ENCODE results near the gene EBF3. TPM values are rescaled to one million over a fixed set of nuclear protein-coding genes. Genes with fewer than 3 reads are reported as not detected.

EBF3 gene
- total RNA-seq, 3 donors from 2014 or later: not detected

DNA sequence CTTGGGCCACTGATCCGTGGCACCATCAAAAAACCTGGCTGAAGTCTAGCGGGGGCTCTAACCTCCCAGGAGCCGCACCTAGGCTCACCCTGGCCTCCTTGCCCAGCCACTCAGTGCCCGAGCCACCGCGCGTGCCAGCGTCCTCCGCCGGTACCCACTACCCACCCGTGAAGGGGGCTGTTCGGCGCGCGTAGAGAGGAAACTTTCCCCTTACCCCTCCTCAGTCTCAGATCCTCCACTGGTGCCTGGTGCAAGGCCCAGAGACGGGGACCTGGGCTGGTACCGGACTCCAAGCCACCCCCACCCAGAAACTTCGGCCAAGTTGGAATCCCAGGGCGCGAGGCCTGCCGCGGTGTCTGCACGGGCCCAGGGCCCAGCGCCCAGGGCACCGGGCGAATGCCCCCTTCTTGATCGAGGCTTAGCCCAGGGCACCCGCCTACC lies 3.5 kb upstream of the EBF3 start:
- Mint-ChIP-seq H3K9me3 (no peaks in the 10 kb centered on the region), H3K27me3 (ENCODE audit: low read depth) (peaks cover 62% of the 10 kb centered on the region), H3K4me3 (no peak overlapping the region), H3K4me1 (ENCODE audit: low read depth) (peaks cover 16% of the 10 kb centered on the region), H3K36me3 (ENCODE audit: insufficient read depth) (no peaks in the 10 kb centered on the region)
- DNase-seq: no peak
- ATAC-seq: no peak

GRCh38 chr10:129966889-129967578 lies 3.0 kb upstream of the EBF3 start:
- H3K4me3 Mint-ChIP-seq: no peak overlapping the region
- DNase-seq (no peak), ATAC-seq (no peak)
- H3K4me1 Mint-ChIP-seq (ENCODE audit: low read depth): peaks cover 20% of the 10 kb centered on the region
- H3K9me3 Mint-ChIP-seq: no peaks in the 10 kb centered on the region
- no peaks in the 10 kb centered on the region for H3K36me3 Mint-ChIP-seq (ENCODE audit: insufficient read depth)
- peaks cover 65% of the 10 kb centered on the region for H3K27me3 Mint-ChIP-seq (ENCODE audit: low read depth)

- DNase-seq: no peak
- Mint-ChIP-seq H3K36me3 (ENCODE audit: insufficient read depth) (no peaks in the 10 kb centered on the region), H3K4me3 (no peak overlapping the region), H3K9me3 (no peaks in the 10 kb centered on the region), H3K27me3 (ENCODE audit: low read depth) (peaks cover 67% of the 10 kb centered on the region), H3K4me1 (ENCODE audit: low read depth) (peaks cover 19% of the 10 kb centered on the region)
- no peak for ATAC-seq
Observed at GRCh38 chr10:129966370-129966888, 2.4 kb upstream of the EBF3 start.

- H3K4me1 Mint-ChIP-seq (ENCODE audit: low read depth): peaks cover 21% of the 10 kb centered on the region
- H3K9me3 Mint-ChIP-seq: no peaks in the 10 kb centered on the region
- no peak for ATAC-seq
- H3K36me3 Mint-ChIP-seq (ENCODE audit: insufficient read depth): no peaks in the 10 kb centered on the region
- DNase-seq: no peak
- no peak overlapping the region for H3K4me3 Mint-ChIP-seq
- H3K27me3 Mint-ChIP-seq (ENCODE audit: low read depth): peaks cover 71% of the 10 kb centered on the region
Observed at GRCh38 chr10:129965959-129966358, 1.9 kb upstream of the EBF3 start.

DNA sequence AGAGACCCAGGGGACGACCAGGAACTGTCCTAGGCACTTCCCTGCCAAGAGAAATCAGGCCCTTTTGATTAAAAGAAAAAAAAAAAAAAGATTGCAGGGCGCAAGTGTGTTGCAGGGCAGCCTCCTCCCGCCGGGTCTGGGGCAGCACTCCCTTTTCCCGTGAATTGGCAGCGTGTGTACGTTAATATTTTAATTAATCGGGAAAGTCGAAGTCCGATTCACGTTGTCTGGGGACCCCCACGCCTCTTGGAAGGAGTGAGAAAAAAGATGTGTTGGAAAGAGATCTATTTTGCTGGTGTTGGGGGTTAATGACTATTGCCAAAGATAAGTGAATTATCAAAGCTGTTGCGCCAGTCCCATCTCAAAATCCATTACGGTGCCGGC lies 1.3 kb upstream of the EBF3 start:
- peaks cover 72% of the 10 kb centered on the region for H3K27me3 Mint-ChIP-seq (ENCODE audit: low read depth)
- DNase-seq (no peak), ATAC-seq (no peak)
- H3K36me3 Mint-ChIP-seq (ENCODE audit: insufficient read depth): no peaks in the 10 kb centered on the region
- H3K4me3 Mint-ChIP-seq: no peak overlapping the region
- H3K9me3 Mint-ChIP-seq: no peaks in the 10 kb centered on the region
- peaks cover 21% of the 10 kb centered on the region for H3K4me1 Mint-ChIP-seq (ENCODE audit: low read depth)

DNA sequence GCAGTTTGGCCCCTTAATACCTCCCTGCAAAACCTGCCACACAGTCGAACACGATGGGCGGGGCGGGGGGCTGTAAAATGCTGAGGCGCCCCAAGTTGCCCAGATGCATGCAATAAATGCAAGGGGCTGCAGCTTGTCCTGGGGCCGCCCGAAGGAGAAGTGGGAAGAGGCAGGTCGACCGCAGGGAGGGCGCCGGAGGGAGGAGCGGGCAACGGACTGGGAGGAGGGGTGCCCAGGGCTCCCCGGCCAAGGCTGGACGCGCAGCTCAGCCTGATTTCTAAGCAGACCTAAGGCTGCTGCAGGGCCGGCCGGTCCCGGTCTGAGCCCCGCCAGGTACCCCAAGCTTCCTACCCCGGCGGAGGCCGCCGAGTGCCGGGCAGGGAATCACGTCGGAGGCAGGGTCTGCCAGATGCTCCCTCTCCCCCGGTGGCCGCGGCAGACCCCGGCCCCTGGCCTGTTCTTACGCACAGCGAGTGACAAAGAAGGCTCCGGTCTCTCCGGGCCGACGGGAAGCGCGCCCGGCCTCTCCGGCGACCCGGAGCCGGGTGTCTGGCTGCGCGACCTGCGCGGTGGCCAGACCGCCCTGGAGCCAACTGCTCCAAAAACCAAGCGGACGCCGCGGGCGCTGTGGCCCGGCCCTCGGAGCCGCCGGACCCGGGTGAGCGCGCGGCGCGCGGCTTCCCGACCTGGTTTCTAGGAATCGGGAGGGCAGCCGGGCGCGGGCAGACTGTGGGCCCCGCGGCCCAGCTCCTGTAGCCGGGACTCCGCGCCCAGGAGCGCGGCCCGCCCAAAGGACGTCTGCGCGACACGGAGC lies 744 bp upstream of the EBF3 start:
- Mint-ChIP-seq H3K4me1 (ENCODE audit: low read depth) (peaks cover 22% of the 10 kb centered on the region), H3K36me3 (ENCODE audit: insufficient read depth) (no peaks in the 10 kb centered on the region), H3K27me3 (ENCODE audit: low read depth) (peaks cover 72% of the 10 kb centered on the region), H3K9me3 (no peaks in the 10 kb centered on the region), H3K4me3 (peak overlapping the region; percentile 32)
- DNase-seq: no peak
- no peak for ATAC-seq

- DNase-seq (no peak), ATAC-seq (peak in 1 of 2 donors; percentile 13)
- H3K9me3 Mint-ChIP-seq: no peaks in the 10 kb centered on the region
- no peaks in the 10 kb centered on the region for H3K36me3 Mint-ChIP-seq (ENCODE audit: insufficient read depth)
- peaks cover 26% of the 10 kb centered on the region for H3K4me1 Mint-ChIP-seq (ENCODE audit: low read depth)
- peaks cover 66% of the 10 kb centered on the region for H3K27me3 Mint-ChIP-seq (ENCODE audit: low read depth)
- H3K4me3 Mint-ChIP-seq: peak overlapping the region; percentile 66
Observed at GRCh38 chr10:129962872-129963640, 1.0 kb downstream of the EBF3 start.

DNA sequence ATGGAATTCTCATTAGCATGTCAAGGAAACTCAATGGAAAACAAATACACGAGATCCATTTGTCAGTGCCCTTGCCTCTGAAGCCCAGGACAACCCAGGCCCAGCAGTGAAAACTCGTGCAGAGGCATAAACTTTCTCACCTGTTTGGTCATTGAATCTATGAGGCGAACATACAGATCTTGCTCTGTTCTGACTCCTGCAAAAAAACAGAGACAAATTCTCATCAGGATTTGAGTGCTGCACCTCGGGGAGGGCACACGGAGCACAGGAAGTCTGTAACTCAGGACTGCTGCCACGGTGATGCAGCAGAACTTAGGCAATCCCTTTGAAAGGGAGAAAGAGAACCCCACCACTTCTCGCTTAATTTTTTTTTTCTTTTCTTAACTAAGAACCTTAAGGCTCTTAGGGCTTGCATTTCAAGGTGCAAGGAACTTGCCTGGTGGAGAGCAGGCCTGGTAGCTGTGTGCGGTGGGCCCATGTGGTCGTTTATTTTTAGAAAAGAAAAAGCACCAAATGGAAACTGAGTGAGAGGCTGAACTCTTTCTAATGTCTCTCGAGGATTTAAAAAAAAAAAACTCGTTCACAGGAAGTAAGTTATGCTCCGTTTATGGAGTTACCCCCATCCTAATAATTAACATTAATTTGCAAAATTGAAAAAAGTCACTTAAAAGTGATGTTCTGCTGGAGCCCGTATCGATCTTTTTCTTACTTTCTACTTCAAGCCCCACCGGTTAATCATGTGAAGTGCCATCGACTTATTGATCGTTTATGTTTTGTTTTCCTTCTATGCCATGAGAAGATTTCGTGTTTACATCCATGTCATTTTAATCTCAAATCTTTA lies 1.8 kb downstream of the EBF3 start:
- DNase-seq (no peak), ATAC-seq (no peak)
- Mint-ChIP-seq H3K9me3 (no peaks in the 10 kb centered on the region), H3K4me1 (ENCODE audit: low read depth) (peaks cover 27% of the 10 kb centered on the region), H3K4me3 (peak overlapping the region; percentile 43), H3K36me3 (ENCODE audit: insufficient read depth) (no peaks in the 10 kb centered on the region), H3K27me3 (ENCODE audit: low read depth) (peaks cover 66% of the 10 kb centered on the region)

- no peak overlapping the region for H3K4me3 Mint-ChIP-seq
- ATAC-seq: no peak
- H3K36me3 Mint-ChIP-seq (ENCODE audit: insufficient read depth): no peaks in the 10 kb centered on the region
- no peak for DNase-seq
- peaks cover 27% of the 10 kb centered on the region for H3K4me1 Mint-ChIP-seq (ENCODE audit: low read depth)
- no peaks in the 10 kb centered on the region for H3K9me3 Mint-ChIP-seq
- H3K27me3 Mint-ChIP-seq (ENCODE audit: low read depth): peaks cover 72% of the 10 kb centered on the region
Observed at GRCh38 chr10:129961157-129961701, 2.8 kb downstream of the EBF3 start.

- peaks cover 72% of the 10 kb centered on the region for H3K27me3 Mint-ChIP-seq (ENCODE audit: low read depth)
- peak overlapping the region; percentile 47 for H3K4me3 Mint-ChIP-seq
- no peaks in the 10 kb centered on the region for H3K36me3 Mint-ChIP-seq (ENCODE audit: insufficient read depth)
- no peak for DNase-seq
- no peaks in the 10 kb centered on the region for H3K9me3 Mint-ChIP-seq
- peaks cover 27% of the 10 kb centered on the region for H3K4me1 Mint-ChIP-seq (ENCODE audit: low read depth)
- ATAC-seq: no peak
Observed at GRCh38 chr10:129960481-129961156, 3.5 kb downstream of the EBF3 start.

- Mint-ChIP-seq H3K9me3 (no peaks in the 10 kb centered on the region), H3K4me3 (peak overlapping the region; percentile 47), H3K4me1 (ENCODE audit: low read depth) (peaks cover 27% of the 10 kb centered on the region), H3K27me3 (ENCODE audit: low read depth) (peaks cover 76% of the 10 kb centered on the region), H3K36me3 (ENCODE audit: insufficient read depth) (no peaks in the 10 kb centered on the region)
- ATAC-seq: no peak
- no peak for DNase-seq
Observed at GRCh38 chr10:129959544-129960480, 4.3 kb downstream of the EBF3 start.
